Vagina (tissue), 2 donors: ENCODE measurements around the gene SKIC3. TPM values are rescaled to one million over a fixed set of nuclear protein-coding genes. Genes with fewer than 3 reads are reported as not detected.

Source experiments
- DNase-seq, 2 donors: peaks; one replicate each; pipeline ENCODE4 v3.0.0-alpha.2; 2017; ENCODE audit errors: extremely low spot score in 2 of 2
- H3K27ac ChIP-seq: fragments of 200-600 bp; sonication (generic); one replicate; pipeline ENCODE4 v1.5.1; 2019
- H3K27me3 ChIP-seq: fragments of 200-600 bp; sonication (generic); one replicate; pipeline ENCODE4 v1.5.1; 2019
- H3K36me3 ChIP-seq, 2 donors: fragments of 200-600 bp; sonication (generic); one replicate each; pipeline ENCODE4 v1.5.1; 2017 to 2019
- H3K4me1 ChIP-seq: fragments of 200-600 bp; sonication (generic); one replicate; pipeline ENCODE4 v1.5.1; 2019
- H3K4me3 ChIP-seq, 2 donors: fragments of 200-600 bp; sonication (generic); 1 replicate in 1 of 2; 2 replicates in 1 of 2; pipeline ENCODE4 v1.5.1; 2016 to 2019
- H3K9me3 ChIP-seq: fragments of 200-600 bp; sonication (generic); one replicate; pipeline ENCODE4 v1.5.1; 2019
- CTCF ChIP-seq, 3 experiments: fragments of 450-650 bp in 2 of 3; fragments of 200-600 bp in 1 of 3; sonication (generic) in 1 of 3; IDR thresholded peaks; one replicate each; pipeline ENCODE4 v1.5.1; 2017 to 2019; ENCODE audit warnings: antibody characterized with exemption in 3 of 3, mild to moderate bottlenecking in 2 of 3, moderate library complexity in 2 of 3
- POLR2A ChIP-seq, 2 donors: fragments of 450-650 bp; IDR thresholded peaks; one replicate each; pipeline ENCODE4 v1.6.1; 2017; ENCODE audit warnings: antibody characterized with exemption in 2 of 2, mild to moderate bottlenecking in 2 of 2, moderate library complexity in 2 of 2
- POLR2AphosphoS5 ChIP-seq, 2 donors: sonication (generic); formaldehyde crosslinking; IDR thresholded peaks; one replicate each; pipeline ENCODE4 v1.9.0; 2017; ENCODE audit warnings: antibody characterized with exemption in 2 of 2, mild to moderate bottlenecking in 2 of 2, low read depth in 1 of 2; ENCODE audit not compliant: insufficient read depth in 1 of 2
- intact Hi-C: fragments of 100-400 bp; cut with DNase I; formaldehyde crosslinking; loops from one replicate; pipeline ENCODE4 v1.15.1; 2023
- total RNA-seq: library from RNA; depleted of rRNA; stranded (reverse); fragments of >200 nt; gene quantifications from one replicate; pipeline ENCODE4 v1.2.3, GENCODE V29; 2016

The SKIC3 gene
- total RNA-seq, 1 donor from 2014 or later, result 59.7 TPM

DNA sequence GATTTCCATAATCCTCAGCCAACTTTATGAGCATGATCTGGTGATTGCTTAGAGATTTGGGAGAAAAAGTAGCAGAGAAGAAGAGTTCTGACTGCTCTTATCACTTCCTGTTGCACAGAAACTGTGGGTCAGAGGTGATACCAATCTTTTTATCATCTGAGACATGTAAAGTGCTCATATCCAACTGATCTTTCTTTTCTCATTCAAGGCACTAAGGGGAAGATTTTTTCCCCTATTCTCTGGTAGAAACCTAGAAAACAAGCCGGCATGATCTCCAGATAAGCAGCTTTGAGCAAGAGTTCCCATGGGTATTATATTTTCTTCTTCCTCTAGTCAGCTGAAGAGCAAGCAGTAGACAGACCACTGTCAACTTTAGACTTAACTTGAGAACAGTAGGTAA, 36.1 kb upstream of the SKIC3 start:
- no peak for DNase-seq
- H3K27me3 ChIP-seq, result no peaks in the 10 kb centered on the region
- no peaks in the 10 kb centered on the region for H3K4me1 ChIP-seq
- H3K36me3 ChIP-seq, result peaks cover 0 to 5% of the 10 kb centered on the region in 2 donors
- H3K4me3 ChIP-seq, result no peak overlapping the region
- no peak for TF ChIP-seq POLR2AphosphoS5 (IDR thresholded peaks at IDR 0.05; ENCODE audit: insufficient read depth in 1 of 2, low read depth in 1 of 2)
- TF ChIP-seq POLR2A (IDR thresholded peaks at IDR 0.05), result no peak
- no peak for TF ChIP-seq CTCF (IDR thresholded peaks at IDR 0.05)
- H3K9me3 ChIP-seq, result no peaks in the 10 kb centered on the region
- H3K27ac ChIP-seq, result no peak overlapping the region
- intact Hi-C loops, result no loop called here

DNA sequence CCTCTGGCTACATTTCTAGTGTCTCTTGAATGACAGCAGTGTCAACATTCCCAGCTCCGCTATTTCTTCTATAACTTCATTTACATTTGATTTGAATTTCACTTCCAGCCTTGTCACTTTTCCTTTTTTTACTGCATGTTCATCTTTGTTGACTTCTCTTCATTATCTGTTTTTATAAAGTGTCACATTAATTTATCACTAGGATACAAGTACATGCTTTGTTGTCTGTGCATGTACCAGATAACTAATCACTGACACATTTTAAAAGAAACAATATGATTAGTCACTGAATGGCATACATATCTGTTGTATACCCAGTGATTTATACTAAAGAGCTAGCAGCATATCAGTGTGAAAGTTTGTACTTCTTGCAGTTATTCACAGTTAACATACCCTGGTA, 29.2 kb upstream of the SKIC3 start:
- no peak overlapping the region for H3K27ac ChIP-seq
- no peaks in the 10 kb centered on the region for H3K27me3 ChIP-seq
- H3K4me1 ChIP-seq, result no peaks in the 10 kb centered on the region
- H3K4me3 ChIP-seq, result no peak overlapping the region
- H3K36me3 ChIP-seq, result no peaks in the 10 kb centered on the region
- intact Hi-C loops, result no loop called here
- H3K9me3 ChIP-seq, result no peaks in the 10 kb centered on the region
- TF ChIP-seq POLR2AphosphoS5 (IDR thresholded peaks at IDR 0.05; ENCODE audit: insufficient read depth in 1 of 2, low read depth in 1 of 2), result no peak
- TF ChIP-seq CTCF (IDR thresholded peaks at IDR 0.05), result no peak
- no peak for TF ChIP-seq POLR2A (IDR thresholded peaks at IDR 0.05)
- DNase-seq, result no peak

DNA sequence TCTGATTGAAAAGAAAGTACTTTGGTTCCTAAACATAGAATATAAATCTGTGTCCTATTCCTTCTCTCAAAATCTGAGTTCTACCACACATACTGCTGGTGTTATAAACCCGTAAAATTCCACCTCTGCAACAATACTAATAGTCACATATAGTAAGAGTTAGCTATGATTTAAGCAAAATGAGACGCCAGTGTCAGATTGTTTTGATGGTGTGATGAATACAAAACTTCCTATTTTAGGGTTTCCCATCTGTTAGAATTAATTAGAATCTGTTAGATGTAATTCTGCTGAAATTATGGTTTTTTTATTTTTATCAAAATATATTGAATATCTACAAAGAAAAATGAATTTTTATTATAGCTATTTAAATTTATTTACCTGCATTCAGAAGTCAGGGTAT, 26.8 kb upstream of the SKIC3 start:
- H3K36me3 ChIP-seq, result no peaks in the 10 kb centered on the region
- TF ChIP-seq CTCF (IDR thresholded peaks at IDR 0.05) (no peak), POLR2A (IDR thresholded peaks at IDR 0.05) (no peak), POLR2AphosphoS5 (IDR thresholded peaks at IDR 0.05; ENCODE audit: insufficient read depth in 1 of 2, low read depth in 1 of 2) (no peak)

GRCh38 chr5:95572016-95572415, 17.2 kb upstream of the SKIC3 start:
- Histone ChIP-seq H3K27me3 (no peaks in the 10 kb centered on the region), H3K9me3 (no peaks in the 10 kb centered on the region), H3K4me1 (no peaks in the 10 kb centered on the region), H3K27ac (no peak overlapping the region), H3K4me3 (no peak overlapping the region), H3K36me3 (peaks cover 0 to 9% of the 10 kb centered on the region in 2 donors)
- DNase-seq, result no peak
- intact Hi-C loops, result no loop called here
- TF ChIP-seq POLR2A (IDR thresholded peaks at IDR 0.05), result no peak
- no peak for TF ChIP-seq POLR2AphosphoS5 (IDR thresholded peaks at IDR 0.05; ENCODE audit: insufficient read depth in 1 of 2, low read depth in 1 of 2)
- TF ChIP-seq CTCF (IDR thresholded peaks at IDR 0.05), result no peak

More for the DNA sequence above, 26.8 kb upstream of the SKIC3 start:
- intact Hi-C loops, result no loop called here
- no peaks in the 10 kb centered on the region for H3K4me1 ChIP-seq
- H3K27ac ChIP-seq, result no peak overlapping the region
- H3K9me3 ChIP-seq, result no peaks in the 10 kb centered on the region
- no peak for DNase-seq
- no peak overlapping the region for H3K4me3 ChIP-seq
- no peaks in the 10 kb centered on the region for H3K27me3 ChIP-seq

GRCh38 chr5:95565280-95565920, 10.6 kb upstream of the SKIC3 start:
- Histone ChIP-seq H3K36me3 (peaks cover 0 to 12% of the 10 kb centered on the region in 2 donors), H3K9me3 (no peaks in the 10 kb centered on the region), H3K4me3 (no peak overlapping the region), H3K27me3 (no peaks in the 10 kb centered on the region), H3K27ac (no peak overlapping the region), H3K4me1 (no peaks in the 10 kb centered on the region)
- intact Hi-C loops, result no loop called here
- TF ChIP-seq POLR2AphosphoS5 (IDR thresholded peaks at IDR 0.05; ENCODE audit: insufficient read depth in 1 of 2, low read depth in 1 of 2) (no peak), CTCF (IDR thresholded peaks at IDR 0.05) (no peak), POLR2A (IDR thresholded peaks at IDR 0.05) (no peak)
- no peak for DNase-seq
